ENCODE data around the gene WARS2. TPM values are rescaled to one million over a fixed set of nuclear protein-coding genes. Genes with fewer than 3 reads are reported as not detected.
"Not testable (repeated sequence)": the region's sequence is repeated elsewhere in the genome, so short reads cannot be mapped to it uniquely, and the experiment has no call there.

The WARS2 gene
- total RNA-seq, 4 donors from 2014 or later = 5.8 to 12.6 (median 10.0) TPM

DNA sequence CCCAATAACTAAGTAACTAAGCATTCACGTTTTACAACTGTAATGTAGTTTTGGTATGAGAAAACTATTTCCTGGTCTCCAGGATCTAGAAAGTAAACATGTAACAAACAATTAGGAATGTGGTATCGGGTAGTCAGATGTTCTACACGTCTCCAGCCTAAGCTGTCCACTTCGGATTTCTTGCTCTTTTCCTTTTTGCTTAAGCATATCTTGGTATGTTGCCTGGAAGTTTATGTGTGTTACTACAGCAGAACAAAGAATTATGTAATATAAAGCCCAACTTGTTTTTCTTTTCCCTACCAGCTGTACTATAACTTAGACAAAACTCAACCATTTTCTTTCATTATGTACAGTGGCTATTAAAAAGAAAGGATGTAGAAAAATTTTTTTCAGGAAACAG lies 20.4 kb upstream of the WARS2 start:
- no peaks in the 10 kb centered on the region for H3K27me3 ChIP-seq
- H3K9me3 ChIP-seq = no peaks in the 10 kb centered on the region
- intact Hi-C loops (cut with DNase I) = no loop called here
- peaks cover 0 to 5% (median 0%) of the 10 kb centered on the region in 4 donors for H3K4me1 ChIP-seq
- no peak overlapping the region for H3K27ac ChIP-seq (replicated peaks in 1 of 4)
- no peak overlapping the region for H3K4me3 ChIP-seq
- H3K36me3 ChIP-seq = peaks cover 16 to 59% (median 49%) of the 10 kb centered on the region in 4 donors
- no peak for DNase-seq (ENCODE audit: extremely low spot score)
- TF ChIP-seq, protein P1, sequence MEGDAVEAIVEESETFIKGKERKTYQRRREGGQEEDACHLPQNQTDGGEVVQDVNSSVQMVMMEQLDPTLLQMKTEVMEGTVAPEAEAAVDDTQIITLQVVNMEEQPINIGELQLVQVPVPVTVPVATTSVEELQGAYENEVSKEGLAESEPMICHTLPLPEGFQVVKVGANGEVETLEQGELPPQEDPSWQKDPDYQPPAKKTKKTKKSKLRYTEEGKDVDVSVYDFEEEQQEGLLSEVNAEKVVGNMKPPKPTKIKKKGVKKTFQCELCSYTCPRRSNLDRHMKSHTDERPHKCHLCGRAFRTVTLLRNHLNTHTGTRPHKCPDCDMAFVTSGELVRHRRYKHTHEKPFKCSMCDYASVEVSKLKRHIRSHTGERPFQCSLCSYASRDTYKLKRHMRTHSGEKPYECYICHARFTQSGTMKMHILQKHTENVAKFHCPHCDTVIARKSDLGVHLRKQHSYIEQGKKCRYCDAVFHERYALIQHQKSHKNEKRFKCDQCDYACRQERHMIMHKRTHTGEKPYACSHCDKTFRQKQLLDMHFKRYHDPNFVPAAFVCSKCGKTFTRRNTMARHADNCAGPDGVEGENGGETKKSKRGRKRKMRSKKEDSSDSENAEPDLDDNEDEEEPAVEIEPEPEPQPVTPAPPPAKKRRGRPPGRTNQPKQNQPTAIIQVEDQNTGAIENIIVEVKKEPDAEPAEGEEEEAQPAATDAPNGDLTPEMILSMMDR (IDR thresholded peaks at IDR 0.05) = no peak
- TF ChIP-seq POLR2AphosphoS5 (IDR thresholded peaks at IDR 0.05) = no peak
- TF ChIP-seq POLR2A (IDR thresholded peaks at IDR 0.05; ENCODE audit: low read depth) = no peak
- TF ChIP-seq EP300 (IDR thresholded peaks at IDR 0.05) = no peak
- 46% methylated on average over 4 of the region's 4 CpGs for WGBS

DNA sequence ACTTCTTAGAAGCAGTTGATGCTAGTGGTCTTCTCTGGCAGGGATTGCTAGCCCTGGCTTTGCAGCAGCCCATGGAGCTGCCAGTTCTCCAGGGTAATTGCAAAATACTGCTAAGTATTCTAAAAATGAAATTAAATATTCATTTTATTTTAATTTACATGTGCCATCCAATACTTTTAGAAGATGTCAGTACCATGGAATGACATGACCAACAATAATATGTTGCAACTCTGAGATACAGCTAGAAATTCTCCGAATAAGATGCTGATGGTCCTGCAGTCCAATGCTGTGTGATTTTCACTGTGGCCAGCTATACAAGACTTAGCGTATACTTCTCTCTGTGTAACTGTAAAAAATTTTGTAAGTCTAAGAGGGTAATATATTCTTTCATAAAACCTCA lies 20.0 kb upstream of the WARS2 start:
- Histone ChIP-seq H3K36me3 (peaks cover 16 to 59% (median 49%) of the 10 kb centered on the region in 4 donors), H3K9me3 (no peaks in the 10 kb centered on the region), H3K4me1 (peaks cover 0 to 5% (median 0%) of the 10 kb centered on the region in 4 donors), H3K27ac (replicated peaks in 1 of 4) (no peak overlapping the region), H3K4me3 (no peak overlapping the region), H3K27me3 (no peaks in the 10 kb centered on the region)
- no peak for DNase-seq (ENCODE audit: extremely low spot score)
- TF ChIP-seq POLR2A (IDR thresholded peaks at IDR 0.05; ENCODE audit: low read depth) (no peak), EP300 (IDR thresholded peaks at IDR 0.05) (no peak), POLR2AphosphoS5 (IDR thresholded peaks at IDR 0.05) (no peak)
- TF ChIP-seq, protein P1 (IDR thresholded peaks at IDR 0.05) = no peak
- intact Hi-C loops (cut with DNase I) = no loop called here
- 91% methylated on average over 2 of the region's 2 CpGs for WGBS

DNA sequence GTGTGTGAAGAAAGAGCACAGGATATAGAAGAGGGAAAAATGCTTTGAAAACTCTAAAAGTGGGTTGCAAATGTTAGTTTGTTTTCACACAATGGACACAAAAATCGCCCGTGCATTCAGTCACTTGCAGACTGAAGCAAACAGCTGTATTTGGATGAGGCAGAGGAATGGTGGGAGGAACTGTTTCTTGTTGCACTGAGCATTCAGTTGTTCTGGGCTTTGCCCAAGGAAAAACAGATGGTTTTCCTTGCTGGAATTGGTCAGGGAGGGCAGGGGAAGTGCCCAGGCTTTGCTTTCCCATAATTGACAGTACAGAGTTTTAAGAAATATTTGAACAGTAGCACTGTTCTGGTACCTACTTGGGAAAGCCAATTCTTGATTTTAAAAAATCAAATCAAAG lies 19.5 kb upstream of the WARS2 start:
- no peaks in the 10 kb centered on the region for H3K27me3 ChIP-seq
- TF ChIP-seq POLR2AphosphoS5 (IDR thresholded peaks at IDR 0.05) = no peak
- H3K4me3 ChIP-seq = no peak overlapping the region
- intact Hi-C loops (cut with DNase I) = no loop called here
- no peak overlapping the region for H3K27ac ChIP-seq (replicated peaks in 1 of 4)
- DNase-seq (ENCODE audit: extremely low spot score) = no peak
- H3K4me1 ChIP-seq = peaks cover 0 to 5% (median 0%) of the 10 kb centered on the region in 4 donors
- H3K9me3 ChIP-seq = no peaks in the 10 kb centered on the region
- 83% methylated on average over 2 of the region's 2 CpGs for WGBS
- peaks cover 16 to 63% (median 50%) of the 10 kb centered on the region in 4 donors for H3K36me3 ChIP-seq

DNA sequence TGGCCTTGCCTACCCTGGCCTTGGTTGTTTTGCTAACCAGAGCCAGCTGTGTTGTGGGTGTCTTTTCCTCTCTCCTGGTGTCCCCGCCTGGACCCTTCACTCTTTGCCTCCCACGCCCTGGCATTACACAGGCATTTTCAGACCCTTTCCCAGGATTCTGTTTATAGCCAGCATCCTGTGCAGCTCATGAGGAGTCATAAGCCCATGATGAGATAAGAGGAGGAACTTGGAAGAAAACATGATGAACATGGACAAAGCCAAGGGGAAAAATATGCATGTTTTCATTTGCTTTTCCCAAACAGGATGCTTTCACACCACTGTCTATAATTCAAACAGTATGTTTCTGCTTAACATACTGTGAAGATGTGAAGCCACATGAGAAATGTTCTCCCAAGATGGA lies 18.7 kb upstream of the WARS2 start:
- H3K36me3 ChIP-seq = peaks cover 16 to 57% (median 48%) of the 10 kb centered on the region in 4 donors
- H3K4me3 ChIP-seq = no peak overlapping the region
- no peak overlapping the region for H3K27ac ChIP-seq (replicated peaks in 1 of 4)
- 88% methylated on average over 2 of the region's 2 CpGs for WGBS
- no peaks in the 10 kb centered on the region for H3K27me3 ChIP-seq
- no peaks in the 10 kb centered on the region for H3K9me3 ChIP-seq
- peaks cover 0 to 5% (median 0%) of the 10 kb centered on the region in 4 donors for H3K4me1 ChIP-seq
- intact Hi-C loops (cut with DNase I) = no loop called here
- no peak for DNase-seq (ENCODE audit: extremely low spot score)
- TF ChIP-seq POLR2A (IDR thresholded peaks at IDR 0.05; ENCODE audit: low read depth) = no peak
- TF ChIP-seq, protein P1 (IDR thresholded peaks at IDR 0.05) = no peak
- TF ChIP-seq POLR2AphosphoS5 (IDR thresholded peaks at IDR 0.05) = no peak
- TF ChIP-seq EP300 (IDR thresholded peaks at IDR 0.05) = no peak

DNA sequence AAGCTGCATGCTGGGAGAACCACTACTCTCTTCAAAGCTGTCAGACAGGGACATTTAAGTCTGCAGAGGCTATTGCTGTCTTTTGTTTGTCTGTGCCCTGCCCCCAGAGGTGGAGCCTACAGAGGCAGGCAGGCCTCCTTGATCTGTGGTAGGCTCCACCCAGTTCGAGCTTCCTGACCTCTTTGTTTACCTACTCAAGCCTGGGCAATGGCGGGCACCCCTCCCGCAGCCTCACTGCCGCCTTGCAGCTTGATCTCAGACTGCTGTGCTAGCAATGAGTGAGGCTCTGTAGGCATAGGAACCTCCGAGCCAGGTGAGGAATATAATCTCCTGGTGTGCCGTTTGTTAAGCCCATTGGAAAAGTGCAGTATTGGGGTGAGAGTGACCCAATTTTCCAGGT lies 16.3 kb upstream of the WARS2 start:
- H3K27ac ChIP-seq (replicated peaks in 1 of 4); intact Hi-C loops (cut with DNase I); H3K9me3 ChIP-seq; H3K27me3 ChIP-seq; H3K4me1 ChIP-seq; H3K4me3 ChIP-seq; DNase-seq (ENCODE audit: extremely low spot score): not testable (repeated sequence)
- H3K36me3 ChIP-seq = peaks cover 11 to 43% (median 35%) of the 10 kb centered on the region in 4 donors
- WGBS = 98% methylated on average over 6 of the region's 6 CpGs

DNA sequence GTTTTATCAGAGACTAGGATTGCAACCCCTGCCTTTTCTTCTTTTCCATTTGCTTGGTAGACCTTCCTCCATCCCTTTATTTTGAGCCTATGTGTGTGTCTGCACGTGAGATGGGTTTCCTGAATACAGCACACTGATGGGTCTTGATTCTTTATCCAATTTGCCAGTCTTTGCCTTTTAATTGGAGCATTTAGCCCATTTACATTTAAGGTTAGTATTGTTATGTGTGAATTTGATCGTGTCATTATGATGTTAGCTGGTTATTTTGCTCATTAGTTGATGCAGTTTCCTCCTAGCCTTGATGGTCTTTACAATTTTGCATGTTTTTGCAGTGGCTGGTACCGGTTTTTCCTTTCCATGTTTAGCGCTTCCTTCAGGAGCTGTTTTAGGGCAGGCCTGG lies 14.6 kb upstream of the WARS2 start:
- H3K9me3 ChIP-seq; DNase-seq (ENCODE audit: extremely low spot score); H3K4me1 ChIP-seq; intact Hi-C loops (cut with DNase I); H3K27me3 ChIP-seq; H3K27ac ChIP-seq (replicated peaks in 1 of 4); H3K4me3 ChIP-seq: not testable (repeated sequence)
- peaks cover 11 to 40% (median 35%) of the 10 kb centered on the region in 4 donors for H3K36me3 ChIP-seq
- WGBS = 98% methylated on average over 4 of the region's 4 CpGs
